Dermis blood vessel endothelial cell (primary cell): ENCODE data around the gene PSMB7. TPM values are rescaled to one million over a fixed set of nuclear protein-coding genes. Genes with fewer than 3 reads are reported as not detected.
A peak's percentile ranks its signal among the peaks of the same experiment; 100 is the strongest.
"Not testable (repeated sequence)": the region's sequence is repeated elsewhere in the genome, so short reads cannot be mapped to it uniquely, and the experiment has no call there.

ENCODE experiments used
- DNase-seq: peaks from one replicate; pipeline ENCODE4 v3.0.0; 2010
- total RNA-seq: library from RNA; depleted of rRNA; stranded (reverse); fragments of >200 nt; gene quantifications from 2 replicates; pipeline ENCODE4 v1.2.3, GENCODE V29; 2014

The PSMB7 gene
- total RNA-seq, 1 donor from 2014 or later, result 183 TPM

DNA sequence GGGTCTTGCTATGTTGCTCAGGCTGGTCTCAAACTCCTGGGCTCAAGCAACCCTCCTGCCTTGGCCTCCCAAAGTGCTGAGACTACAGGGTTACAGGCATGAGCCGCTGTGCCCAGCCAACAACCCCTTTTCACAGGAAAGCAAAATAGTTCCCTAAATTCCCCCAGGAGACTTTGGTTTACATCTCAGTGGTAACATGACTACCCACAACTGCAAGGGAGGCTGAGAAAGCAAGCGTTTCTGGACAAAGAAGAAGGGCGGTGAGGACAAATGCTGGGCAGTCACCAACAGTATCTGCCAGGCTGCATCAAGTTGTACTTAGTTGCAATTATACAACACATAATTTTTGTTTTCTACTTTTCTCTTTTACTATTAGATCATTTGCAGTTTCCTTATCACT is 27.6 kb upstream of the PSMB7 start:
- no peak for DNase-seq

DNA sequence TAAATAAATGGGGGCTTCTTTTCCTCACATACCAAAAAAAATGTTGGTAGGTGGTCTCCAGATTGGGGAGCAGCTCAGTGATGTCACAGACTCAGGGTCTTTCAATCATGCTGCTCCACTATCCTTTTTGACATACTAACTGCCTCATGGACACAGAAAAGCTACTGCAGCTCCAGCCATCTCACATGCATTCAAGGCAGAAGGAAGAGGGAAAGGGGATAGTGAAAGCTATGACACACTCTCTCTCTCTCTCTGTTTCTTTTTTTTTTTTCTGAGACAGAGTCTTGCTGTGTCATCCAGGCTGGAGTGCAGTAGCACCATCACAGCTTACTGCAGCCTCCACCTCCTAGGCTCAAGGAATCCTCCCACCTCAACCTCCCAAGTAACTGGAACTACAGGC is 27.1 kb upstream of the PSMB7 start:
- no peak for DNase-seq

DNA sequence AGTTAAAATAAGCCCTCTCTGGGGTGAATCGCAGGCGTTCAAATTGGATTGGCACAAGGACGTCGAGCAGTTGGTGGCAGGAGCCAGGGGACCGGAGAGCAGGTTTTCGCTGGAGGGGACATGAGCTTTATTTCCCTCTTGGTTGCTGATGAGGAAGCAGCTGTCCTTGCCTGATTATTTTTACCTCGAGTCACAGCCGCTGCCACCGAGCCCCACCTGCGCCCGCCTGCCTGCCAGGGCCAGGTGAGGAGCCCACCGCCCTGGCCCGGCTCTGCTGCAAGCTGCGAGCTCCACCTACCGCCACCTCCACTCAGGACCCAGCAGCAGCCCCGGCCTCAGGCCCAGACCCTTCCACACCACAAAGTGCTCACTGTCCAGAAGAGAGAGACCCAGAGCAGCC is 26.0 kb upstream of the PSMB7 start:
- DNase-seq, result no peak

DNA sequence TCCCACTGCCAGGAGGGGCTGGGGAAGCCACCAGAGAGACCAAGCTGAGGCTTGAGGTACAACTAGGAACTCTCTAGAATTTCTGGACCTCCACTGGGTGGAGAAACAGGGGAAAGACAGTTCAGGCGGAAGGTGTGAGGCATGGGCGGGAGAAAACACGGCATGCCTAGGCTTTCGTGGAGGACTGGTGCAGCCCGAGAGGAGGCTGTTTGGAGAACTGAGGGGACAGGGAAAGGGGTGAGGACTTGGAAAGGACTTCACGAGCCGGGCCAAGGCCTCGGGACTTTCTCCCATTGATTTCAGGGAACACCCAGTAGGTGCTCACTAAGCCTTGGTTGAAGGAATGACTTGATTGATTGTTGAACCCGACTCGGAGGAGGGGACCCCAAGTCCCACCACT is 25.5 kb upstream of the PSMB7 start:
- no peak for DNase-seq

DNA sequence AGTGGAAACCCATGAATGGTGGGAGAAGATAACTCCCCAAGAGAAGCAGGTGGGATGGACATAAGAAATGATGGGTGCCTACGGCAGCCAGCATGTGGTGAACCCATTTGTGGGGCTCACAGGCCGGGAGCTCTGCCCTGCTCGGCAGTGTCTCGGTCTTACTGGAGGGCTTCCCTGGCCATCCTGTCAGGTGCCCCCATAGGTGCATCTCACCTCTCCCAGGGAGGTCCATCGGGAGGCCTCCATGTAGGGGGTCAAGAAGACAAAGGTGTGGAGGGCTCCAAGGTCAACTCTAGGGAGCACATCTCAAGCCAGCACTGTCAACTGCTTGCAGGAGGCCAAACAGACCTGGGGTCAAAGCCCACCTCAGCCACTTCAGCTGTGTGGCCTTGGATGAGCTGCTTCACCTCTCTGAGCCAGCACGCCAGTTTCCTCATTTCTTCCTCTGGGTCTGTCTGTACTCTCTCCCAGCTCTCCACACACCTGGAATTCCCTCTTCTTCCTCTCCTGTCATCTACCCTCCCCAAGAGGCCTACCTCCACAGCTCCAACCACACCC is 24.5 kb upstream of the PSMB7 start:
- DNase-seq, result no peak

DNA sequence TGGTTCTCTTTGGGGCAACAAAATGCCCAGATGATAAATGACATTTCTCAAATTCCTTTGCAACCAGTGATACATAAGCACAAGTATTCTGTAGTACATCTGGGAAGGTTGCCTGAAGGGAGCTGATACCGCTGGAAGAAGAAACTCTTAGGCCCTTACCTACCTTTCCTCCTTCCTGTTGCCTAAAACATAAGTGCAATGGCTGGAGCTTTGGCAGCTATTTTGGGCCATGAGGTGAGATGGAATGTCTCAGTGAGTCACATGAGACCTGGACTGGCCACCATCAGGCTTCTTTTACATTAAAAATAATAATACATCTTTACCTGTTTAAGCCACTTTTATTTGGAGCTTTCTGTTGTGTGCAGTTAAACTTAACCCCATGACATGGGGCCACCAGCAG is 23.8 kb upstream of the PSMB7 start:
- no peak for DNase-seq

DNA sequence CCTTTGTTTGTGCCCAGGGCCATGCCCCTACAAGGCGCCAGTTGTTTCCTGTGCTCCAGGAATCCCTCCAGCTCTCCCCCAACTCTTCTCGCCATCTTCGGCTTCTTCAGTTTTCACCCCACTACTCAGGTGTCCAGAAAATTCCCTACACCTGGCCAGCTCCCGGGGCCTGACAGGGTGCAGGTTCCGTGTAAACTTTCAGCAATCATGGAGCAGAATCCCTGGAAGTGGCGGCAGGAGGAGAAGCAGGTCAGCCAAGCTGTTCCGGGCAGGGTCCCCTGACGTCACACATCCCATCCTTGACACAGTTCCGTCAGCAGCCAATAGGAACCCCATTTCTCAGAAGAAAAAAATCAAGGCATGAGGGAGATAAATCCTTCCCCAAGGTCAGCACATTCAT is 22.8 kb upstream of the PSMB7 start:
- no peak for DNase-seq

DNA sequence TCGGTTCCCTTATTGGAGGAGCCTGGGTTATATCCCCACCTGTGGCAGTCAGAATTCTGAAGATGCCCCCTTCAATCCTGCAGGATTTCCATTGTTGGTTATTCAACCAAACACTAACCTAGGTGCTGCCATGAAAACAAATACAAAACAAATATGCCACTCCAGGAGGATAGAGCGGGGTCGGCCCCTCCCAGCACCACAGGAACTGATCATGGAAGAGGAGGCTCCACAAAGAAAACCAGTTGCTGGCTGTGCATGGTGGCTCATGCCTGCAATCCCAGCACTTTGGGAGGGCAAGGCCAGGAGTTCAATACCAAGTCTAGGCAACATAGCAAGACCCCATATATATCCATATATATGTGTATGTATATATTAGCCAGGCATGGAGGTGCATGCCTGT is 21.8 kb upstream of the PSMB7 start:
- DNase-seq, result no peak

DNA sequence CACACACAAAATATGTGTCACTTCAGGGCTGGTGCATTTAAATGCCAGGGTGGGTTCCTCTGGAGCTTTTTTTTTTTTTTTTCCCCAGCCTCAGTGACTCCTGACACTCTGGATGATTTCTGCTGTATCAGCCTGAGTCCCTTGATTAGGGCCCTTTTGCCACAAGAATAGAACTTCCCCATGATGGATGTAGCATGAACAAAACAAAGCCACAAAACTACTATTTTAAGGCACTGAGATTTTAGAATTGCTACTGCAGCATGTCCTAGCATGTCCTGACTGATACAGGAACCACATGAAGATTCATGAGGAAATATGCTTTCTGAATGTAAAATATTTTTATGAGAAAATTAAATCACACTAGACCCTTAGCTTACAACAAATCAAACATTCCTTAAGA is 21.1 kb upstream of the PSMB7 start:
- no peak for DNase-seq

DNA sequence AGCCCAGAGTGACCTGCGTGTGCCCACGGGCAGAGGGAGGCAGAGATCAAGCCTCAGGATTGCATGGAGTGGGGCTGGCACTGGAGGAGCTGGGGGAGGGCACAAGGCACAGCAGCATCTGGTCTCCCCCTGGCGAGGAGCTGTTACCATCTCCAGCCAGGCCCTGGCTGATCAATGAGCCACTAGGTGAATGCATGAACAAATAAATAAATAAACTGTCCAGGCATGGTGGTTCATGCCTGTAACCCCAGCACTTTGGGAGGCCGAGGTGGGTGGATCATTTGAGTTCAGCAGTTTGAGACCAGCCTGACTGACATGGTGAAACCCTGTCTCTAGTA is 14.3 kb upstream of the PSMB7 start:
- no peak for DNase-seq

DNA sequence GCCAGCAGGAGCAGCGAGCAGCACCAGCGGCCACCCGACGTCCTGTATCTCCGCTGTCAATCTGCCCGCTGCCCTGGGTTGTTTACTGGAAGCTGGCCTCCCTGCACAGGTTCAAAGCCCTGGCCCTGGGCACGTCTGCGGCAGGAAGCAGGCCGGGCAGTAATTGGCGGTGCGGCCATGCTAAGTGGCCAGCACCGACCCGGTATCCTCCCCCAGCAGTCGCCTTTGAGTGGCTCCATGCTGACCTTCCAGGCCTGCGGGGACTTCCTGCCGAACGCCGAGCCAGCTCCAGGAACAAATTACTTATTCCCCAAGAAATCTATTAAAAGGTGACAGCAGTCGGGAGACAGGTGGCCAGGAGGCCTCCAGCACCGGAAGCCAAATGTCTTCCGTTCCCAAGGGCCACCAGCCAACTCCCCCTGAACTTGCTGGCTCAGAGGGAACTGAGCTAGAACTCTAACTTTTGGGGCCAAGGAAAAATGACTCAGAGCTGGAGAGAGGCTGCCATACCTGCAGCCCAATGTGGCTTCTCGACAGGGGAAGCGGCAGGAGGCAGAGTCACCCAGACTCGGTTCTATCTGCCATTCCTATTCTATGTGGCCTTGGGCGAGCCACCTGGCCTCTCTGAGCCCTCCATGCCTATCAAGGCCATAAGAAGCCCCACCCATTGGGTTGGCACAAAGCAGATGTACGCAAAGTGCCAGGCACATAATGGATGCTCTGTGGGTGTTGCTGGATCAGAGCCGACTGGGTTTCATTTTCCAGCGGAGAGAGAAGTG is 13.7 kb upstream of the PSMB7 start:
- DNase-seq, result no peak

DNA sequence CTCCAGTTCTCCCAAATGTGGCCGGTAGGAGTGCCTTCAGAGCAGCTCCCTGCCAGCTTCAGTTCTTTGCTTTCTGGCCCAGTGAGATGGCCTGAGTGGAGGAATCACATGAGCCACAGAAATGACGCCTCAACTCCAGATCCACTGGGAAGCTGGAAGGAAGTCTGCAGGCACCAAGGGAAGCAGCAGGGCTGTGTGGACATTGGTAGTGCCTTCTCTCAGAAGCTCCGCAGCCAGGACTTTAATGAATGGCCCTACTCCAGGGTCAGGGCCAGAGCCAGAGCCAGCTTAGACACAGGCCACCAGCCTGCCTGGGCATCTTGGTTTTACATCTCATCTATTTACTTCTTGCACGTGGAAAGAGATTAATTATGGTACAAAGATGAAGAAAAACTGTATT is 12.0 kb upstream of the PSMB7 start:
- no peak for DNase-seq

DNA sequence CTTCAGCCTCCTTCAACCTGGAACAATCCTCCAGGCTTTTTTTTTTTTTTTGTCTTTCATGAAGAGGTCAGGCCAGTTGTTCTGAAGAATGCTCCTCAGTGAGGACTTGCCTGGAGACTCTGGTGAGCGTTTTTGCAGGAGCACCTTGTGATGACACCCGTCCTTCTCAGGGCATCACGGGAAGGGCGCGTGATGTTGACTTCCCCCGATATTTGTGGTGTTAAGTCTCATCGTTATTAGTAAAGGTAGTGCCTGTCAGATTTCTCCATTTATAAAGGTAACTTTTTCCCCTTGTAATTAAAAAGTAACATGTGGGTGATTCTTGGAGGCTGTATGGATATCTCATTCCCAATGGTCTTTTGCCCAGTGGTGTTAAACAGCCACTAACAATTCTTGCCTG is 11.1 kb upstream of the PSMB7 start:
- DNase-seq, result no peak

DNA sequence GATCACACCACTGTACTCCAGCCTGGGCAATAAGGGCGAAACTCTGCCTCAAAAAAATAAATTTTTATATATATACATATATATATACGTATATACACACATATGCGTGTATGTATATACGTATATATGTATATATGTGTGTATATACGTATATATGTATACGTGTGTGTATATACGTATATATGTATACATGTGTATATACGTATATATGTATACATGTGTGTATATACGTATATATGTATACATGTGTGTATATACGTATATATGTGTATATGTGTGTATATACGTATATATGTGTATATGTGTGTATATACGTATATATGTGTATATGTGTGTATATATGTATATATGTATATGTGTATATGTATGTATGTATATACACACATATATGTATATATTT is 10.5 kb upstream of the PSMB7 start:
- DNase-seq, result not testable (repeated sequence)

DNA sequence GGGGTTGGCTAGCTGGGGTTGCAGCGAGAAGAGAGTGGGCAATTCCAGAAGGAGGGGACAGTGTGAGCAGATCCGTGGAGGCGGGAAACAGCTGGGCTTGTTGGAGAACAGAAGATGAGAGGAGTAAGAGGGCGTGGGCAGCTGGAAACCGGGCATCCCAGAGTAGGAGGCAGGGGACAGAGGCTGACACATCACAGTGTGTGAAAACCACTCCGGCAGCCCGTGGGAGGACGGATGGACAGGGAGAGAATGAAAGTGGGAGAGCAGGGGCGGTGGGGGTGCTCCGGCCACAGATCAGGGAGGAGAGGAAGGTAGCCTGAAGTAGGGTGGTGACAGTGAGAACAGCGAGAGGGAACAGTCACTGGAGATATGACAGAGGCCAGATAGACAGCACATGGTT is 8.3 kb upstream of the PSMB7 start:
- DNase-seq, result no peak

DNA sequence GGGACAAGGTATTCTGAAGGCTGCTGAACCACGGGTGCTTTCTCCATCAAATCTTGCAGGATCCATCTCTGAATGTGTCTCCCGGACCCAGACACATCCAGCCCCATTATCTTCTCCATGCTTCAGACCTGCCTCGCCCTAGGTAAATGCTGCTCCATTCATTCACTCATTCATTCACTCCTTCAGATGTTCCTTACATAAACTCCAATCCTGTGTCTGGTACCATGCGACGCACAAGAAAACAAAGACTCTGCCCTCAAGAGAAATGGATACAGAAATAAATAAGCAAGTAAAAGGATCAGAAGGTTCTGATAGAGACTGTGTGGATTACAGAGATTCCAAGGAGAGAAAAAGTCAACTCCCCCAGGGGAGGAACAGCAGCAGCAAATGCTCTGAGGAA is 7.9 kb upstream of the PSMB7 start:
- no peak for DNase-seq

DNA sequence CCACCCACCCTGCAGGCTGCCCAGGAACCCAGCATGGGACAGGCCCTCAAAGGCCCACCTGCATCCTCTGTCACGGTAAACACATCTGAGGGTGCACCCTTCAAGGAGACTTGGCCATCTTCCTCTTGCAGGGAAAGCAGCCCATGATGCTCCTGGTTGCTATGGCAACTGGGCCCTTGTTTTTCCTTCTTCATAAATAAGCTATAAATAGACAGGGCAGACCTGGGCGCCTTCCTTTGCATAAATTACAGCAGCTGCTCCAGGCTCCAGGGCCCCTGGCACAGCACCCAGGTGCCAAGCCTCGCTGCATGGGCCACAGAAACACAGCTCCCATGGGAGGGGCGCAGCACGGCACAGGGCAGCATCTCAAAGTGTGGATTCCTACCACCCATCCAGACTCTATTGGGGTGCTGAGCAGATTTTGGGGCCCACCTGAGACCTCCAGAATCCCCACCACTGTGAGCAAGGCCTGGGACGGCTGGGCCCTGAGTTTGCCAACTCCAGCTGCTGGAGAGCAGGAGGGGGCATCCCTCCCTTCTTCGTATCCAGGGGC is 5.8 kb upstream of the PSMB7 start:
- DNase-seq, result peak; percentile 20

DNA sequence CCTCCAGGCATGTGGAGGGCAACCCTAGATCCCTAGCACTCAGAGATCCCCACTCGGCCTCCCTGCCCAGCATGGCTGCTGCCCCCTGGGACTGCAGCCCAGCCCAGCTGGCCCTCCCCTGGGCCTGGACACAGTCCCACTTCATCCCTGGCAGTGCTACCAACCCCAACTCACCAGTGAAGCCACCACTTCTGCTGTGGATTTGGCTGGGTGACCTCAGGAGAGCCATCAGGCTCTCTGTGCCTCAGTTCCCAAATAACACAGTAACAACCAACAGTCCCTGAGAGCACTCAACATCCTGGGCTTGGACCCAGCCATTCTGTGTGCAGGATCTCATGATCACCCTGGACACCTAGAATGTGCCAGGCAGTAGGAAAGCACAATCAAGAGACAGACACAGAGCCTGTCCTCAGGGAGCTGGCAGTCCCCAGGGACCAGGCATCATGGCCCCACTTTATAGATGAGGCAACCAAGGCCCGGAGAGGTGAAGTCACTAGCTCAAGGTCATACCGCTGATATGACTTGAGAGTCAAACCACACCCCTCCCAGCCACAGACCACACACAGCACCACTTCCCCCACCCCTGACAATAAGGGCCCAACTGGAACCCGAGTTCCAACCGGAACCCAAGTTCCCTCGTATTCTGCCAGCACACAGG is 4.7 kb upstream of the PSMB7 start:
- no peak for DNase-seq

DNA sequence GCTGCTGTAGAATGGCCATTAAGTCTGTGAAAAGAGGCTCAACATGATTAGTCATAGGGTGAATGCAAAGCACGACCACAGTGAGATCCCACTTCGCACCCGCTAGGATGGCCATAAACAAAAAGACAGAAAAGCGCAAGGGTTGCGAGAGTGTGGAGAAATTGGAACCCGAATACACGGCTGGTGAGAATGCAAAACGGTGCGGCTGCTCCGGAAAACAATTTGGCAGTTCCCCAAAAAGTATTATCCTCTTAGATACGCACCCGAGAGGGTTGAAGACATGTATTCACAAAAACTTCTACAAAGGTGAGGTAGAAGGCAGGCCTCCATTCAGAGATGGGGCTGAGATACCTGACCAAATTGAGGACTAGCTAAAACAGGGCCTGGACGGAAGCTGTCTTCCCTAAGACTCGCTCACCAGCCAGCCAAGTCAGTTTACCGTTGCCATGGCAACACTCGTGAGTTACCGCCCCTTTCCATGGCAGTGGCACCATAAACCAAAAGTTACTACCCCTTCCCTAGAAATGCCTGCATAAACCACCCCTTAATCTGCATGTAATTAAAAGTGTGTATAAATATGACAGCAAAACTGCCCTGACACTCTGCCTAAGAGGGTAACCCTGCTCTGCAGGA is 726 bp upstream of the PSMB7 start:
- no peak for DNase-seq

DNA sequence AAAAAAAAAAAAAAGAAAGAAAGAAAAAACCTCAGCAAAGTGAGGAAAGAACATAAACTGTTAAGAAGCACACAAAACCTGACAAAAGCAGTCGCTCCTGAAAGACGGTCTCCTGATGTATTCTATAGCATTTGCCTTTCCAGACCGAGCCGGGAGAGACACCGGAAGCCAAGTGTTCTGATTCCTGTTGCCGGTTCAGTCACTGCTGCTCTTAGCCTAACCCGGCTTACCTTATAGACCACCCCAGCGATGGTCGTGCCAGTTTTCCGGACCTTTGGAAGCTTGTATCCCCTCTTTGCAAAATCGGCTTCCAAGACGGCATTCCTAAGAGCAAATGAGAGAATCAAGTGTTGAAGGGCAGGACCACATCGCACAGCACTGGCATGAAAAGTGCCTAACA is 630 bp downstream of the PSMB7 start:
- DNase-seq, result no peak

DNA sequence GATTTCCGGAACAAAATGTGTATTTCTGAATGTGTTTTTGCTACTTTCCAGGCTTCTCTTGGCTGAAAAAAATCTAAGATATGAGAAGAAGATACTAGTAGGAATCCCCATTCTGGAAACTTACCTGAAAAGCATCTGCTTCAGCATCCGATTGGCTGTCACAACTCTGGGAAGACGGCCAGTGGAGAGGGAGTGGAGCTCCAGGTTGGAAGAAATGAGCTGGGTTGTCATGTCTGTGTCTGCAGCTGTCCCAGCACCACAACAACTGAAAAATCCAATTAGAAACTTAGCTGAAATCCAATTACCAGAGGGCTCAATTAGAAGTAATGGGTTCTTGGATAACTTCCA is 3.0 kb downstream of the PSMB7 start:
- no peak for DNase-seq

DNA sequence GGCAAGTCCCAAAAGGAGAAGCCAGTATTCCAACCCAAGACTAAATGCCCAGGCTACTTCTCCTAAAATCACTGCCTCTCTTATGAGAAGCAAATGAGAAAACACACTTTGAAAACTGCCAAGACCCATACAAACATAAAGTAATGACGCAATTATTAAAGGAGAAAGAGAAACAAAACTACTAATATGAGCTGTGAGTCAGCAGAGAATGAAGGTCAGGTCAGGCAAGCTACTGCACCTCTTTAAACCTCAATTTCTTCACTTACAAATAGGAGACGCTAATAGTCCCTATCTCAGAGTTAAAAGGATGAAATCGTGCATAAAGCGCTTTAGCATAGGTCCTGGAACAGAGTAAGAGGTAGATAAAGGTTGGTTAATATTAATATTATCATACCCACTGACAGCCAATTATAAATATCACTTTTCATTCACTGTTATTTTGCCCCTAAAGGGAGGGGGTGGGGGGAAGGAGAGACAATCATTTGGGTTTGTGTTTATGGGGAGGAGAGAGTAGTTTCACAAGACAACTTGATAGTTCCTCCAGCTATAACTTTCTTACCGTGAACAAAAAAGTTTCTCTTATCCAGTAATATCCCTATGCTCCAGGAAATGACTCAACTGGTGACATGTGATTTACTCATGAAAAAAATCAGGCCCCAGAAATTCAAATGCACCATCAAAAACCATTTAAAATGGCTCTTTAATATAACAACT is 3.6 kb downstream of the PSMB7 start:
- peak; percentile 74 for DNase-seq

DNA sequence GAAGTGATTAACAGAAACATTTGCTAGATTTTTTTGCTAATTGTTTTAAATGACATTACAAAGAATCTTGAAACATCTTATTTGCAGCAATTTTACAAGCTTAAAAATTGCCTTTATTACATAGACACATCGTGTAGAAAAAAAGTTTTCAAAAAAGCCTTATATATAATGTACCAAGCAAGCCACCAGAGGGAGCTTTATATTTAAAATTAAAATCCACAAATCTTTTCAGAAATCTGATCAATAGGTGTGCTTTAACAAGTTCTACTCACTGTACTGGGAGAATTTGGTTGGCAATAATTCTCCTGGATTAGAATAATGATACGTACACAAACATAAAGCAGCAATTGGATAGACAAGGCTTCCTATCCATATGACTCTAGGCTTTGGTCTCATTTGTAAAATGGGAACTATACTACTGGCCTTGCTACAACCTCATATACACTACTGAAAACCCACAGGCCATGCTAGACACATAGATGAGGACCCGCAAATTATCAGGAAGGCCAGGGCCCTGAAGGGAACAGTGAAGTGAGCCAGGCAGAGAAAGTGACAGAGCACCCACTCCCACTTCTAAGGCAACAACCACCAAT is 4.8 kb downstream of the PSMB7 start:
- DNase-seq, result peak; percentile 26
